Left forelimb (tissue), 1 donor: Measurements from ENCODE around the gene FIZ1.
"Not testable (repeated sequence)": the region's sequence is repeated elsewhere in the genome, so short reads cannot be mapped to it uniquely, and the experiment has no call there.

Experiments used
- DNase-seq: peaks from one replicate; pipeline ENCODE4 v3.0.0-alpha.2; 2018; ENCODE audit warnings: low spot score

Gene FIZ1

GRCh38 chr19:55594996-55595545 is 4.2 kb downstream of the FIZ1 start:
- DNase-seq, result no peak

GRCh38 chr19:55593096-55593772 is 6.1 kb downstream of the FIZ1 start:
- peak; percentile 42 for DNase-seq

DNA sequence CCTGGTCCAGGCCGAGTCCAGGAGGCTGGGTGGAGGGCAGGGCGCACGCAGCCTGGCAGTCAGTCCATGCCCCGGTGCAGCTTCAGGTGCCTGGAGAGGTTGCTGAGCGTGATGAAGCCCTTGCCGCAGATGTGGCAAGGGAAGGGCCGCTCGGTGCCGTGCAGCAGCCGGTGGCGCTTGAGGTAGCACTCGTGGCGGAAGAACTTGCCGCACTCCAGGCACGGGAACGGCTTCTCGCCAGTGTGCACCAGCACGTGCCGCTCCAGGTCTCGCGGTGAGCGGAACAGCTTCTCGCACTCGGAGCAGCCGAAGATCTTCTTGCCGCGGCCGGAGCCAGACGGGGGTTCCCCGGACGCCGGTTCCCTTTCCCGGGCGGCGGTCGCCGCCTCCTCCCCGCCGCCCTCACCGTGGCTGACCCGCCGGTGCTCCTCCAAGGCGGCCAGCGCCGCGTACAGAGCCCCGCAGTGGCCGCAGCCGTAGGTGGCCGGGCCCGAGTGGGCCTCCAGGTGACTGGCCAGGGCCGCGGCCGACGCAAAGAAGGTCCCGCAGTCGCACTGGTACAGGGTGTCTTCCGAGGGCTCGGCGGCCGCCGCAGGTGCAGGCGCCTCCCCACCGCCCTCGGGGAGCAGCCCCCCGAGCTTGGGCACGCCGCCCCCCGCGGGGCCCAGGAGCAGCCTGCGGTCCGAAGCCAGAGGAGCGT is 6.8 kb downstream of the FIZ1 start:
- peak; percentile 49 for DNase-seq

DNA sequence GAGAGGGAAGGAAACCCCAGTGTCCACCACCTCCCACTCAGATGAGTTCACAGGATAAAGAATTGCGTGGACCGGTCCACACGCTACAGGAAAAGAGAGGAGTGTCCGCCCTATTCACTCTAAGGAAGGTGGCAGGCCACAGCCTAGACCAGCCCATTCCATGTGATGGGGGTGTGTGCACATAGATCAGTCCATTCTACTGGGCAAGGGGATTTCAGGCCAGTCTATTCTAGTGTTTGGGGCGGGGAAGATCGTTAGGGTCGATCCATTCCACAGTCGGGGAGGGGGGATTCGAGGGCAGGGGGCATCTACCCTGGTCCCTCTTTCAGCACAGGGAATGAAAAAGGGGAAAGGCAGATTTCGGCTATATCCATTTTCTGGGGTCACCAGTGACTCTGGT is 7.8 kb downstream of the FIZ1 start:
- peak; percentile 44 for DNase-seq

GRCh38 chr19:55590617-55591016 is 8.7 kb downstream of the FIZ1 start:
- no peak for DNase-seq

GRCh38 chr19:55590109-55590508 is 9.2 kb downstream of the FIZ1 start:
- DNase-seq, result no peak

DNA sequence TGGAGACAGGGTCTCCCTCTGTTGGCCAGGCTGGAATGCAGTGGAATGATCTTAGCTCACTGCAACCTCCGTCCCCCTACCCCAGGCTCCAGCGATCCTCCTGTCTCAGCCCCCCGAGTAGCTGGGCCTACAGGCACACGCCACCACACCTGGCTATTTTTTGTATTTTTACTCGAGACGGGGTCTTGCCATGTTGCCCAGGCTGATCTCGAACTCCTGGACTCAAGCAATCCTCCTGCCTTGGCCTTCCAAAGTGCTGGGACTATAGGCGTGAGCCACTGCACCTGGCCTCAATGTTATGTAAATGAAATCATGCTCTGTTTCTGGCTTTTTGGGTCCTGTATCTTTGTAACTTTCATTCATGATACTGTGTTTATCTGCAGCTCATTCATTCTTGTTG is 10.6 kb downstream of the FIZ1 start:
- DNase-seq, result no peak

DNA sequence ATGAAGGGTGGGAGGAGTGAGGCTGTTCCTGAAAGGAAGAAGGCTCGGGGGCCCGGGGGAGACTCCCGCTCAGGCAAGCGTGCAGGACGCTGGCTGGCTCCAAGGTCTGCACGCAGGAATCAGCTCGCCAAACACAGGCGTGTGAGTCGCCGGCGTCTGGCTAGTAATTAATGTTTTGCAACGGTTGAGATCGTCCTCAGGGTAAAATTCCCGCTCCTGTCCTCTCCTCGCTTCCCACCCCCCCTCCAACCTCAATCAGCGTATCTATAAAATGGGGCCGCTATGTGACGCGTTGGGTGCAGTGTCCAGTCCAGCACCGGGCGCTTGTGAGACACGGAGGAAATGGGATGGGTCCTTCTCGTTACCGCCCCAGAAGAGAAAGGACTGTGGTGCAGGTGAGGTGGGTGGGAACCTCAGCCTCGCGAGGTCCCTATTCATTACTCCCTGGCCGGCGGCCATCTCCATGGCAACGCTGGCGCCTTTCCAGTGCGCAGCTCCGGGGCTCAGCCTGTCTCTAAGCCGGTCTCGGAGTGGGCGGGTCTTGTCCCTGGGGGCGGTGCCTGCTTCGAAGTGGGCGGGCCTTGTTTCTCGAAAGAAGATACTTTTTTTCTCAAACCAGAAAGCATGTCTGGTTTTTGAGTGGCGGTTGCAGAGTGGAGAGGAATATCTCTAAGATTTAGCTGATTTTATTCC is 12.2 kb downstream of the FIZ1 start:
- DNase-seq, result peak; percentile 92

DNA sequence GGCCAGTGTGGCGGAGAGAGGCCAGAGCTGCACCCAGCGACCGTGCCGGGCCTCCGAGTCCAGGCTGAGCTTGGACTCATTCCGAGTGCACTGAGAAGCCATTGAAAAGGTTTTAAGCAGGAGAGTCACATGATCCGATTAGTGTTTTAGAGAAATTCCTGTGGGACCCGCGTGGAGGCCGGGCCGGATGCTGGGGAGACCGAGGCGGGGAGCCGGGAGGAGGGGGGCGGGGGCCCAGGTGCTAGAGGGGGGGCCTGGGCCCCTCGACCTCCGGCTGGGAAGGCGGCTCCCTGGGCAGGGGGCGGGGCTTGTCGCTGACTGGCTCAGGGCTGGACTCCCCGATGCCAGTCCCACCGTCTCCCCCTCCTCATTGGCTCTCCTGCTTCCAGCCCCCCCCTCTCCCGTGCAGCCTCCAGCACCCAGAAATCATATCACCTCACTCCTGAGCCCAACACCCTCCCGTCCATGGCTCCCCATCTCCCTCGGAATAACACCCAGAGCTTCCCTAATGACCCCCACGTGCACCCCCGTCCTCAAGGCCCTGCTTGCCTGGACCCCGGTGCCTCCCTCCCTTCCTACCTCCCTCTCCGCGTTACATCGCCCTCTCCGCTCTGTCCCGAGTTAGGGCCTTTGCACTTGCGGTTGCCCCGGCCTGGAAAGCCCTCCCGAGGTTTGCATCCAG is 13.5 kb downstream of the FIZ1 start:
- DNase-seq, result peak; percentile 88

- DNase-seq, result no peak
Measured at GRCh38 chr19:55584871-55585270, 14.4 kb downstream of the FIZ1 start.

DNA sequence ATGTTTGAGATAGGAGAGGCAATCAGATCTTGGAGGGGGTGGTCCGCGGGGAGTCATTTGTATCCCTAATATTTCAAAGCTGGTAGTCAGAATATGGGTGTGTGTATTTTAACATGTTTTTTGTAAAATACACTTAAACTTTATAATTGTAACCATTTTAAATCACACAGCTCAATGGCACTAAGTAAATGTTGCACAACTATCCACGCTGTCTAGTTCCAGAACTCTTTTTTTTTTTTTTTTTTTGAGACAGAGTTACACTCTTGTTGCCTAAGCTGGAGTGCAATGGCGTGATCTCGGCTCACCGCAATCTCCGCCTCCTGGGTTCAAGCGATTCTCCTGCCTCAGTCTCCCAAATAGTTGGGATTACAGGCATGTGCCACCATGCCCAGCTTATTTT is 15.4 kb downstream of the FIZ1 start:
- DNase-seq, result not testable (repeated sequence)

DNA sequence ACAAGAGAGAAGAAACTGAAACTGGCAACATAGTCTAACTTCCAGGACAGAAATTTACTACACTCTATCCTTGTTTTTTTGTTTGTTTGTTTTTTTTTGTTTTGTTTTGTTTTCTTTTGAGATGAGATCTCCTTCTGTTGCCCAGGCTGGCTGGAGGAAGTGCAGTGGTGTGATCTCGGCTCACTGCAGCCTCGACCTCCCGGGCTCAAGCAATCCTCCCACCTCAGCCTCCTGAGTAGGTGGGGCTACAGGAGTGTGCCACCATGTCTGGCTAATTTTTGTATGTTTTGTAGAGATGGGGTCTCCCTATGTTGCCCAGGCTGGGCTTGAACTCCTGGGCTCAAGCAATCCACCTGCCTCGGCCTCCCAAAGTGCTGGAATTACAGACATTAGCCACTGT is 17.0 kb downstream of the FIZ1 start:
- DNase-seq, result not testable (repeated sequence)

- DNase-seq, result no peak
Measured at GRCh38 chr19:55581823-55582223, 17.5 kb downstream of the FIZ1 start.

- DNase-seq, result no peak
Measured at GRCh38 chr19:55581145-55581822, 18.0 kb downstream of the FIZ1 start.

- peak; percentile 93 for DNase-seq
Measured at GRCh38 chr19:55580628-55581144, 18.6 kb downstream of the FIZ1 start, which contains the start of gene ZNF579. Gene ZNF579 (minus strand): TSS chr19:55580848. CDS start chr19:55579639, 1,209 bp downstream.

DNA sequence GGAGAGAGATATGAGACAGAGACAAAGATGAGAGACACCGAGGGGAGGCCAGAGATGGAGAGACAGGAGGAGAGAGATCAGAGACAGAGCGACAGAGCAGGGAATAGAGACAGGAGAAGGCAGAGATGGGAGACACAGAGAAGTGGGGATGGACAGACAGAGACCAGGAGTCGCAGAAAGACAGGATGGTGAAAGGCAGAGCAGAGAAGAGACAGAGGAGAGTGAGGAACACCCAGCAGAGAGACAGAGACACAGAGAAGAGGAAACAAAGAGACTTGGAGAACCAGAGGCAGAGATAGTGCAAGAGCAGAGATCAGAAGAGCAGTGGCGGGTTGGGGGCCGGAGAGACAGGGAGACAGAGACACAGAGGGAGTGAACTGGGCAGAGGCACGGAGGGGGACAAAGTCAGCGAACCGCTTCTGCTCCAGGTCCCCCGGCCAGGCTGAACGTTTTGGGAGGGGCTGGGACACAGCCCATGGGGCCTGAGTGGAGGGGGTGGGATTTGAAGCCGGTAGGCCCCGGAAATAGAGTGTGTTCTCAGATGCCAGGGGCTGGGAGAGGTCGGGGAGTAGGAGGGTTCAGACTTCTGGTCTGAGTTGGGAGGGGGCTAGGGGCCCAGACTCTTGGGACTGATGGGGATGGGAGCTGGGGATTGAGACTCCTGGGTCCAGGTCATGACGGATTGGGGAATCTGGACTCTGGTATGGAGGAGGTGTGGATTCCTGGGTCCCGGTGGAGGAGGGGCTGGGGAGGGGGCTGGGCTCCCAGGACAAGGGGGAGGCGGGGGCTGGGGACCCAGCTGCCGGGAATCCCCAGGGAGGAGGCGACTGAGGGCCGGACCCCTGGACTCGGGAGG is 19.3 kb downstream of the FIZ1 start:
- DNase-seq, result no peak

DNA sequence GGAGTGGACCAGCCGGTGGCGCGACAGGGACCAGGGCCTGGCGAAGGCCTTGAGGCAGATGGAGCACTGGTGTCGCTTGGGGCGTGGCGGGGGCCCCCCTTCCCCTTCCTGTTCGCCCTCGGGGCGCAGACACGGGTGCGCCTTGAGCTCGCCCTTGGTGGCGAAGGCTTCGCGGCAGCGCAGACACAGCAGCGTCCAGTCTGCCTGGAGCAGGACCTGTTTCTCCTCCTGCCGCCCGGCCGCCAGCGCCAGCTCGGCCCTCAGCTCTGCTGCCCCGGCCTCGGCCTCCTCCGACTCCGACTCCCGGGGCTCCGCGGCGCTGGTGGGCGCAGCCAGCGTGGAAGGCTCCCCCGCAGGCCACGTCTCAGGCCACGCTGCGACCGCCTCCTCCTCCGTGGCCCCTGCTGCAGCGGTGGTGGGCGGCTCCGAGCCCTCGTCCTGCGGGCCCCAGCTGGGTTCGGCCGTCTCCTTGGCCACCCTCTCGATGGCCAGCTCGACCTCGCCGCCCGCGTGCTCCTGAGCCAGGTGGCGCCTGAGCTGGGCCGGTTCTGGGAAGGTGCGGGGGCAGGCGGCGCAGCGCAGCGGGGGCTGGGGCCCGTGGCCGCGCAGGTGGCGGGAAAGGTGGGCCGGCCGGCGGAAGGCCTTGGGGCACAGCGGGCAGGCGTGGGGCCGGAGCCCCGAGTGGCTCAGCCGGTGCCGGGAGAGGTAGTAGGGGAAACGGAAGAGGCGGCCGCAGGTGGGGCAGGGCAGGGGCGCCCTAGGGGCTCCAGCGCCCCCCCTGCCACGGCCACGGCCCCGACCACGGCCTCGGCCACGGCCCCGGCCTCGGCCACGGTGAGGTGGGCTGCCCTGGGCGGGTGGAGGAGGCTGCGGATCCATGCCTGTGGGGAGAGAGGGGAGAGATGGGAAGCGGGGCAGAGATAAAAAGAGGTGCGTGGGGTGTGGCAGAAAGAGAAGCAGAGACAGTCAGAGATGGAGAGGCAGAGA is 20.3 kb downstream of the FIZ1 start:
- DNase-seq, result no peak

DNA sequence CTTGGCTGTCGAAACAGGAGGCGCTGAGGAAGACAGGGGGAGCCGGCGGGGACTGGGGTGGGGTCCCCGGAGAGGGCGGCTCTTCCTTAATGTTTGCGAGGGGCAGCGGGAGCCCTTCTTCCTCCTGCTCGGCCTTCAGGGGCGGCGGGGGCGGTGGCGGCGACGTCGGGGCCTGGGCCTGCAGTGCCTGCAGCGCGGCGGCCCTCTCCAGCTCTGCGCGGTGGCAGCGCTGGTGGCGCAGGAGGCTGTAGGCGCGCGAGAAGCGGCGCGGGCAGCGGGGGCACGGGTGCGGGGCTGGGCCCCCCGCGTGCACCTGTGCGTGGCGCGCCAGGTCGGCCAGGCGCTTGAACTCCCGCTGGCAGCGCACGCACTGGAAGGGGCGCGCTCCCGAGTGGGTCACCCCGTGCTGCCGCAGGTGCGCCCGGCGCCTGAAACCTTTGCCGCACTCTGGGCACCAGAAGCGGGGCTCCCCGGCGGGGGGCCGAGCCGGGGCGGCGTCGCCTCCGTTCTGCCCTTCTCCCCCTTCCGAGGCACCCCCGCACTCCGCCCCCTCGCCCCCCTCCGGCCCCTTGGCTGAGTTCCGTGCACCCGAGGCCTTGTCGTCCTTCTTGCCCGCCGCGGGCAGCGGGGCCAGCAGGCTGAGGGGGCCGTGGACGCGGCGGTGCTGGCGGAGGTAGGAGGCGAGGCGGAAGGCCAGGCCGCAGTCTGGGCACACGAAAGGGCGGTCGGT is 21.1 kb downstream of the FIZ1 start:
- no peak for DNase-seq
